ENCODE measurements around the gene ANTXR1.

Gene ANTXR1

GRCh38 chr2:69034845-69035244 is 21.9 kb downstream of the ANTXR1 start:
- DNase-seq = no peak

DNA sequence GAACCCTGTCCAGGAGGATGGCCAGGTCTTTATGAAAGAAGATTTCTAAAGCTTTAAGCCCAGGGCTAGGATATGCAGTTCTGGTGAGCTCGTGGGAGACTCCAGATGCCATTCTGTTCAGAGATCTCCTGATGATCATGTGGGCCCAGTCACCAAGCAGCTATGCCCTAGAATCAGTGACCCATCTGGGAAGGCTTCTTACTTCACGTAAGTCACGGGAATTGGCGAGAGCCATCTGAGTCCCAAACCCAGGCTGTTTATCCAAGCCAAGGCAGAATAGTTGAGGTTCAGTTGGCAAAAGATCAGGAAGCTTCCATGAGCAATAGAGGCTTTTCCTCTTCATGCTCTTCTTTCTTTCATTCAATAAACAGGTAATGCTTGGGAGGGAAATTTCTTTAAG is 23.9 kb downstream of the ANTXR1 start:
- no peak for DNase-seq

DNA sequence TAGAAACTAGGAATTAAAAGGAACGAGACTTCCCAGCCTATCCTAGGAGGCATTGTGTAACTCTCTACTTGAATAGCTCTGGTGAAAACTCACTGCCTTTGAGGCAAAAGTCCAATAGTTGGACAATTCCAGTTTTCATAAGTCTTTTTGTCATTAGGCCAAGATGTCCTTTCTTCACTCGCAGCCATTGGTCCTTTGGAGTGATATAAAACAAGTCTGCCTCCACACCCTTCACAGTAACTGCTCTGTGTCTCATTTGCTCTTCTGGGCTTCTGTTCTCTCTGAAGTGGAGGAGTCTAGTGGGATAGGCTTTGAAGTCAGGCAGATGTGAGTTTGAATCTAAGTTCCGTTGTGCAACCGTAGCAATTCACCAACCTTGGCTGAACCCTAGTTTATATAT is 28.2 kb downstream of the ANTXR1 start:
- no peak for DNase-seq

- no peak for DNase-seq
Observed at GRCh38 chr2:69043736-69044400, 30.9 kb downstream of the ANTXR1 start.

- DNase-seq = no peak
Observed at GRCh38 chr2:69046221-69046662, 33.3 kb downstream of the ANTXR1 start.

DNA sequence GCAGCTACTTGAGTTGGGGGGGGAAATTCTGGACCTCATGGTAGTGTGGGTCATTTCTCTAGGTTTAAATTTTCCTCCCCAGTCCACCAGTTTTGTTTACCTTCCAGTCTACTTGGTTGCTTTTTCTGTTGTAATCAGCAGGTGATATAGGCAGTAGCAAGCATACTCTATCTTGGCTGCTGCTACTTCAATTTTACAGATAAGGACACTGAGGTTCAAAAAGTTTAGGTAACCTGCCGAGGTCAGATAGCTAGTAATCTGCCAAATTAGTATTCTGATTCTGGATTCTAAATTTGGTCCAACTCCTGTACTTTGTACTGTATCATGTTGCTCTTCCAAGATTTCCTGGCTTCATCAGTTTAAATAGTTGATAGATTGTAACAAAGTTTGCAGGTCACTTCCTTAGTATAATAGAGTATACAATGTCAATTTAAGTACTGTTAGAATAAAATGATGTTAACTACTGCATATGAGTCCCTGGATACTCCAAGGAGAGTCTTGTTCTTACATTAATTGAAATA is 34.7 kb downstream of the ANTXR1 start:
- no peak for DNase-seq

- DNase-seq = no peak
Observed at GRCh38 chr2:69050802-69051201, 37.8 kb downstream of the ANTXR1 start.

- no peak for DNase-seq
Observed at GRCh38 chr2:69053416-69053965, 40.5 kb downstream of the ANTXR1 start.

DNA sequence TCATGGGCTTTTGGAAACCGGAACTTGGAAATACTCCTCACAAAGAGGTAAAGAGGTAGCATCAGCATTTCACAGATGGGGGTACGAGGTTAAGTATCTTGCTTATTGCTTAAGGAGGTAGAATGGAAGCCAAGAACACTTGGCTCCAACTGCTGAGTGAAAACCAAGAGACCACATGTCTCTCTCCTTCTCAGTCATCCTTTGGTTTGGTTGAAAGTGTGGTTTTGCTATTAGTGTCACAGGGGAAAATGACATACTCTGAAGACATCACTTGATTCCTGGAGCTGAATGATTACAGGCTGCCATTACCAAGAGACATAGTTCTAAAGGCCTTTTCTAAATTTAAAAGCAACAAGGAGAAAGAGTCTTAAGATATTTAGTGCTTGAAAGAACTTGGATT is 41.5 kb downstream of the ANTXR1 start:
- DNase-seq = no peak

DNA sequence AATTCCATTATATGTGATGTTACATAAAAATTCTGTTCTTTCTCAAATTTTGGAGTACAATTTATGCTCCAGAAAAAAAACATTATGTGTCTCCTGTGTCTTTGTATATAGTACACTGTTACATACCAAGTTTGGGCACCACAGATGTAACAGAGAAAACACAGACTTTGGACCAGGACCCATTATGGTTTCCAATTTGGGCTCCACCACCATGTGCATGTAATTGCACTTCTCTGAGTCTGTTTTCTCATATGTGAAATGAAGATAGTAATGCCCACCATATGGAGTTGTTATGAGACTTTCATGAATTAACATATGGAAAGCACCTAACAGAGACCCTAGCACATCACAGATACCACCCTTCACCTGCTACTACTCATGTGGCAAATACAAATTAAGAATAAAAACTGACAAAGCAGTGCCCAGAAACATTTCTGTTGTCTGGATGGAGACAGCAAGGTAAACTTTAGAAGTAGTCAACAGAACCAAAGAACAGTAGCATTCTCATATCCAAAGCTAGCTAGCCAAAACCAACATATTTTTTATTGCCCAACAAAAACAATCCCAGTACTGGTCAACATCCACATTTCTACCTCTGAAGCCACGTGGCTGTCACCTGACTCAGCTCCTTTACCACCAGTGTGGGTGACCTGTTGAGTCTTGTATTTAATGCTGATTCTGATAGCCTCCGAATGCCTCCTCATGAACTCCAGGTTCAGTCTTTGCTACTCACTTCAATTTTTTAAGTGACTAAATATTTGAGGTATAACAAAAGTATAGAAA is 42.9 kb downstream of the ANTXR1 start:
- no peak for DNase-seq

DNA sequence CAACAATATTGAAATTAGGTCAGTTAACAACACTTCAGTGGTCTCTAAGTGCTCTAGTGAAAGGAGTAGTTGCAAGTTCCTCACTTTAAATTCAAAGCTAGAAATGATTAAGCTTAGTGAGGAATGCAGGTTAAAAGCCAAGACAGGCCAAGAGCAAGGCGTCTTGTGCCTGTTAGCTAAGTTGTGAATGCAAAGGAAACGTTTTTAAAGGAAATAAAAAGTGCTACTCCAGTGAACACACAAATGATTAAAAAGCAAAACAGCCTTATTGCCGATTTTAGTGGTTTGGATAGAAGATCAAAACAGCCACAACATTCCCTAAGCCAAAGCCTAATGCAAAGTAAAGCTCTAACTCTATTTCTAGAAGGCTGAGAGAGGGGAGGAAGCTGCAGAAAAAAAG is 44.7 kb downstream of the ANTXR1 start:
- no peak for DNase-seq

DNA sequence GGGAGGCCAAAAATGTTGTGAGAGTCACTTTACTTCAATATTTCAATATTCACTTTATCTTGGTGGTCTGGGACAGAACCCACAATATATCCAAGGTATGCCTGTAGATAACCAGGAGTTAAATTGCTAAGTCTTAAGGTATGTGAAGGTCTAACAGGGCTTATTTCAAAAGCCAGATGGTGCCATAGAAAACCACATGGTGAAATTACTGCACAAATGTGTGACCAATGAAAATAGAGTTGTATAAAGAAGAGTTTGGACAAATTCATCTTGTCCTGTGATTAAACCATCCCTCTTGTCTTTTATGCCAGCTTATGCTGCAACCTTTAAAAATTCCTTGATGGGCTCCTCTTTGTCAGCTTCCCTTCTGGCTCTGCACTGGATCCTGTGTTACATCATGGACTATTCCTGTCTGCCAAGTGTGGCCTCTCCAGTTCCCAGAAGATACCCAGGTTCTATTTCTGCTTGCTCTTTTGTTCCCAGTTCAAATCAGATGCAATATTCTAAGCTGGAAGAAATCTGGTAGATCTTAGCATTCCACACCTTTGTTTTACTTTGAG is 46.8 kb downstream of the ANTXR1 start:
- DNase-seq = no peak

GRCh38 chr2:69060938-69061501 is 48.0 kb downstream of the ANTXR1 start:
- DNase-seq = no peak

DNA sequence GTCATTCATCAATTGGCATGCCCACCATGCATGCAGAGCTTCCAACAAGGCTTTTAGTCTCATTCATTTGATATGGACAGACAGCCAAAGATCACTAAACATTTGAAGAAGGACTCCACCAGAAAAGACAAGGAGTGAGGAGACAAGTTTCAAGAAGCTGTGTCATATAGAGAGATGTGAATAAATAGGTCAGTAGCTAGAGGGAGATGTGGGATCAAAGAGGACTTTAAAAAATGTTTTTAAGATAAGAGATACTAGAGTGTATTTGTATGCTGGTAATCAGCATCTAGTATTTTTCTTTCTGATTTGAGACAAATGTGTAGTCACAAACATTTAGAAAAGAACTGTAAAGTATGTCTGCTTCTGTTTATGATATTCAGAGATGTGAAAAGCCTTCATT is 48.5 kb downstream of the ANTXR1 start:
- DNase-seq = no peak

DNA sequence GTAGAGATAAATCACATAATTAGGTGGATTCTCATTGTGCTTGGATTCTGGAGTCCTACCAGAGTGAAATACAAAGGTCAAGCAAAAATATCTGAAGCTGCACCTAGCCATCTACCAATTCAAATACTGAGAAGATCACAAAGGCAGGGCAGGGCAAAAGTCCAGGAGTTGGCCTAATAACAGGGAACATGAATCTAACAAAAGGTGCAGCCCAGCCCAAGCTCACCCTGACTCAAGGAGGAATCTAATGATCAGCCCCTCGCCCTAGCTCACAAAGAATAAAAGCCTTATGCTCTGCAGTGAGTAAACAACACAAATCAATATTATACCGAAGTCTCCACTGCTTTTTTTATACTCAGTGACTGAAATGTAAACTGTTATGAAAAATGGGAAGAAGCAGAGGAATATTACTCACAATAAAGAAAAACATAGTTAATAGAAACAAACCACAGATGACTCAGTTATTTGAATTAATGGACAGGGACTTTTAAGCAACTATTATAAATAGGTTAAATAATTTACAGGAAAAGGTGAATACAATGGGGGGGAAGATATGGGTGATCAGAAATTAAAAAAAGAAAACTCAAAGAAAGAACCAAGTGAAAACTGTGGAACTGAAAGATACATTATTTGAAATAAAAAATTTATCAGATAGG is 49.5 kb downstream of the ANTXR1 start:
- DNase-seq = no peak

DNA sequence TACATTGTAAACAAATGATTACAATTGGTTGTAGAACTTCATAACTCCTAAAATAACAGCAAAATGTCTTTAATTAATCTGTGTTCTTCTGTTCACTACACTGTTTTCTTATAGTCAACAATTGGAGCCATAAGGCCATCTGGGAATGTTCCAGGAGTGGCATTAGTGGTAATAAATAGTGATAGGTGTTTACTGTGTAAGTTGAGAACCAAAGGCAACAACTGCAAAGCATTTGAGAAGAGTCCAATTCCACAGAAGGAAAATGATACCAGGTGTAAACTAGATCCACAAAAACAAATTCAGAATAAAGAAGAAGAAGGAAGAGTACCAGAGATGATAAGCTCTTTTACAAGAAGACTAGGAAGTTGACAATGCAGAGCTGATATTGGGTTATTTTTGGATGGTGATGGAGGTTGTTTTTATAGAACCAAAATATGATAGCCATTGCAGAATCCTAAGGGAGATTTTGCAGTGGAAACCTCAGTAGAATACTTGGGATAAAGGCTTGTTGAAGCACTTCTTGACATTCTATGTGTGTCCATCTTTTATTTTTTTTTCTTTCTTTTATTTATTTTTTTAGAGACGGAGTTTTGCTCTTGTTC is 52.9 kb downstream of the ANTXR1 start:
- no peak for DNase-seq

DNA sequence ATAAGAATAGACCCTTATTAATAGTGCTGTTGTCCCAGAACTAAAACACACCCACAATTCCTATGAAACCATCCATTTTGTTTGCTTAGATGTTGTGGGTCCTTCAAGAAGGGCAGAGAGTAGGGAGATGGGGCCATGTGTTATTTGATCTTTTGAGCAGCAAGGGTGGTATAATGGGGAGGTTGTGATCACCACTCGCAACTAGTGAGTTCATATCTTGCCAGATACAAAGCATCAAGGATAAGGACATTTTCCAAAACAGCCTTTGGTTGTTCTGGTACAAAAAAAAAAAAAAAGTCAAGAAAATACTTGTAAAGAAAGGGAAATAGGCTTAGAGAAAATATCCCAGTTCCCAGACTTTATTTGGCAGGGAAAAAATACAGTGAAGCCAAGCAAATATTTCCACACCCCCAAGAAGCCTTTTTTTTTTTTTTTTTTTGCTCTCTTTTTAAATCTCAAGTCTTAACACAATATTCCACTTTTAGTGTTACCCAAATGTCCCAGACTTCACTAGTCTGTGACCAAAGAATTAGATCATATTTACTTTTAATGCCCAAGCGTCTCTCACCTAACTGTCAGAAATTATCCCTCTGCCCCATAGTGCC is 54.1 kb downstream of the ANTXR1 start:
- no peak for DNase-seq

DNA sequence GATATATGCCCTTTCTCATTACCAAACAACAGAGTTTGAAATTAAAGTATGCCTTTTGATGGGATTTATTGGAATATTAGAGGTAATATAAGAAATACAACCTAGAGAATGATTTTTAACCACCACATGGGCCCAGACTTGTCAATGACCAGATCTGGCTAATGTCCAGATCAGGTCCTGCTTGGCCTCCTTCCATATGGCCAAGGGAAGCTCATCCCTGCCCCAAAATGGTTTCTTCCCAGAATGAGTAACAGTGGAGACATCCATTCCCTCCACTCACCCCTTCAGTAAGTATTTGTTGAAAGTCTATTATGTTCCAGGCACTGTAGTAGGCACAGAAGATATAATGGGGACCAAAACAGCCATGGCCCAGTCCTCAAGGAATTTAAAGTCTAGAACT is 54.9 kb downstream of the ANTXR1 start:
- DNase-seq = no peak

DNA sequence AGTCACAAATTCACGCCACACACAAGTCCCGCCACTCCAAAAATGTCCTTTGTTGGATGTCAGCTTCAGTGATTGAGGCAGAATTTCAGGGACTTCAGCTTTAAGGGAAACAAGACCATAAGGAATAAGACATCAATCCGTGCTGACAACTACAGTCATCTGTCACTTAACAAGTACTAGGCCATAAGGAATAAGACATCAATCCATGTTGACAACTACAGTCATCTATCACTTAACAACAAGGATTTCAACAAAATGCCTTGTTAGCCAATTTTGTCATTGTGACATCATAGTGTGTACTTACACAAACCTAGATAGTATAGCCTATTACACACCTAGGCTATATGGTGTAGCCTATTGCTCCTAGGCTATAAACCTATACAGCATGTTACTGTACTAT is 58.0 kb downstream of the ANTXR1 start:
- DNase-seq = no peak

DNA sequence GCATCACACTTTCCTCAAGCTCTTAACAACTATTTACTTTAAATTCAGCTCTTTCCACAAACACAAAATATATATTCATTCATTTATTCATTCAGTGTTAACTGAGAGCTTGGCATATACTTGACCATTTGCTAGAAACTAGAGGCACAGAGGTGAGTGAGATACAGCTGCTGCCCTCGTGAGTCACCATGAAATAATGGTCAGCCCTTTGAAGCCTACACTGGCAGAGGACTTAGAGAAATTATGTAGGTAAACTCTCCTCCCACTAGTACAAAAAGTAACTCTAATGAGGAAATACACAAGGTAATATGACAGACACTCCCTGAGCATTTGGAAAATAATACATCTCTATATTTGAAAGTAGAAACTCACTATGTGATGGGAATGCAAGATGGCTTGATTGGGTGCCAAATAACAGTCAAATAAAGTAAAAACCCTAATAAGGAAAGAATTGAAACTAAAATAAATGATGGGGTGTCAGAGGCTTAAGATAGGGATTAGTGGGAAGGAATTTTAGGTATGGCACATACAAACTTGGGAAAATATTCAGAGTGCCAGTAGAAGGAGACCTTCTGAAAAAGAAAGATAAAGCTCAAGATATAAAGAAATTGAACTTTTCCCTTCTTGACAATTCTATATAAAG is 61.1 kb downstream of the ANTXR1 start:
- DNase-seq = no peak

GRCh38 chr2:69074918-69075317 is 61.9 kb downstream of the ANTXR1 start:
- DNase-seq = no peak

Measured in NCI-H82 (cell line).